ENCODE measurements around the gene ELAVL1.

DNA sequence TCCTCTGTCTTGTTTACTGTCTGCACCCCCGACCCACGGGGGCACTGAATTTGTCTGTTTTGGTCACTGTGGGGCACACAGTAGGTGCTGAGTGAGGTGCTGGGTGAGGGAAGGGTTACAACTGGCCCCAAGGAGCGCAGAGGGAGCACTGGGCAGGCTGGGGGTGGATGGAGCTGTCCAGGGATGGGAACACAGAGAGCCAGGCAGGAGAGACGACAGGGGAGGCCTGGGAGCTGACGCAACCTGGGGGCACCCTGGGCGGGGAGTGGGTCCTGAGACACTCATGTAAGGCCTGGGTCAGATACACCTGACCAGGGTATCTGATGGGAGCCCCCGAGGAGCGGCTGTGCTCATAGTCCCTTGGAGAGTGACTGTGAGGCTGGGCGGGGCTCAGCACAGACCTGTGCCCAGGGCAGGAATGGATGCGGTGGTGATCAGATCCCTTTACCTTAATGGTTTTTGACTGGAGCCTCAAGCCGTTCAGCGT is 24.8 kb downstream of the ELAVL1 start:
- TF ChIP-seq POLR2A (IDR thresholded peaks at IDR 0.05), result no peak
- TF ChIP-seq, protein P1, sequence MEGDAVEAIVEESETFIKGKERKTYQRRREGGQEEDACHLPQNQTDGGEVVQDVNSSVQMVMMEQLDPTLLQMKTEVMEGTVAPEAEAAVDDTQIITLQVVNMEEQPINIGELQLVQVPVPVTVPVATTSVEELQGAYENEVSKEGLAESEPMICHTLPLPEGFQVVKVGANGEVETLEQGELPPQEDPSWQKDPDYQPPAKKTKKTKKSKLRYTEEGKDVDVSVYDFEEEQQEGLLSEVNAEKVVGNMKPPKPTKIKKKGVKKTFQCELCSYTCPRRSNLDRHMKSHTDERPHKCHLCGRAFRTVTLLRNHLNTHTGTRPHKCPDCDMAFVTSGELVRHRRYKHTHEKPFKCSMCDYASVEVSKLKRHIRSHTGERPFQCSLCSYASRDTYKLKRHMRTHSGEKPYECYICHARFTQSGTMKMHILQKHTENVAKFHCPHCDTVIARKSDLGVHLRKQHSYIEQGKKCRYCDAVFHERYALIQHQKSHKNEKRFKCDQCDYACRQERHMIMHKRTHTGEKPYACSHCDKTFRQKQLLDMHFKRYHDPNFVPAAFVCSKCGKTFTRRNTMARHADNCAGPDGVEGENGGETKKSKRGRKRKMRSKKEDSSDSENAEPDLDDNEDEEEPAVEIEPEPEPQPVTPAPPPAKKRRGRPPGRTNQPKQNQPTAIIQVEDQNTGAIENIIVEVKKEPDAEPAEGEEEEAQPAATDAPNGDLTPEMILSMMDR (IDR thresholded peaks at IDR 0.05), result no peak

Measured in testis (tissue), 2 donors.